ENCODE results near the gene COMMD2. TPM values are rescaled to one million over a fixed set of nuclear protein-coding genes. Genes with fewer than 3 reads are reported as not detected.

COMMD2 gene
- total and polyA plus RNA-seq, 7 donors, result 10.2 to 27.5 (median 17.1) TPM

DNA sequence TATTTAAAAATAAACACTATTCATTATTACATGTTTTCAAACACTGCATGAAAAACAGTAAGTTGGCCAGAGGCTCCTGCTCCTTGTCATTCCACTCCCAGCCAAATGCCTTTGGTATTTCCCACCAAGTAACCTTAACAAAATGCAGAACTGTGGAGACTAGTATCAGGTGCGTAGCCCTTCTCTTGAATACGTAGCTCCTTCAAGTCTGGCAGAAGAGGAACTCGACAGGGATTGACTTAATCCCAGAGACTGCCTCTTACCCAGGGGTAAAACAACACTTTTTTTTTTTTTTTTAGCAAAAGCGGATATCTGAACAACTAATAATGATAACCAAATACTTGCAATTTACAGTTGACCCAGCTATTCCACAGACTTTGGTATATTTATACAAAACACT lies 738 bp downstream of the COMMD2 start:
- intact Hi-C loops (cut with DNase I), result loop anchor here (5.0 kb wide), 1 partner anchor 61 kb away; the partner anchor contains the start of gene RNF13
- no peaks in the 10 kb centered on the region for H3K9me3 ChIP-seq
- peak overlapping the region; percentile 81 to 89 (median 84) for H3K27ac ChIP-seq
- peaks cover 0 to 17% (median 11%) of the 10 kb centered on the region in 4 donors for H3K4me1 ChIP-seq
- H3K36me3 ChIP-seq, result peaks cover 0 to 38% (median 9%) of the 10 kb centered on the region in 4 donors
- WGBS, 2 donors, result 19% methylated on average over 4 of the region's 4 CpGs
- DNase-seq, result no peak
- peak overlapping the region; percentile 76 to 85 (median 81) for H3K4me3 ChIP-seq
- TF ChIP-seq EP300 (IDR thresholded peaks at IDR 0.05) (no peak), POLR2AphosphoS5 (IDR thresholded peaks at IDR 0.05) (no peak), POLR2A (IDR thresholded peaks at IDR 0.05) (no peak)
- TF ChIP-seq, protein P1, sequence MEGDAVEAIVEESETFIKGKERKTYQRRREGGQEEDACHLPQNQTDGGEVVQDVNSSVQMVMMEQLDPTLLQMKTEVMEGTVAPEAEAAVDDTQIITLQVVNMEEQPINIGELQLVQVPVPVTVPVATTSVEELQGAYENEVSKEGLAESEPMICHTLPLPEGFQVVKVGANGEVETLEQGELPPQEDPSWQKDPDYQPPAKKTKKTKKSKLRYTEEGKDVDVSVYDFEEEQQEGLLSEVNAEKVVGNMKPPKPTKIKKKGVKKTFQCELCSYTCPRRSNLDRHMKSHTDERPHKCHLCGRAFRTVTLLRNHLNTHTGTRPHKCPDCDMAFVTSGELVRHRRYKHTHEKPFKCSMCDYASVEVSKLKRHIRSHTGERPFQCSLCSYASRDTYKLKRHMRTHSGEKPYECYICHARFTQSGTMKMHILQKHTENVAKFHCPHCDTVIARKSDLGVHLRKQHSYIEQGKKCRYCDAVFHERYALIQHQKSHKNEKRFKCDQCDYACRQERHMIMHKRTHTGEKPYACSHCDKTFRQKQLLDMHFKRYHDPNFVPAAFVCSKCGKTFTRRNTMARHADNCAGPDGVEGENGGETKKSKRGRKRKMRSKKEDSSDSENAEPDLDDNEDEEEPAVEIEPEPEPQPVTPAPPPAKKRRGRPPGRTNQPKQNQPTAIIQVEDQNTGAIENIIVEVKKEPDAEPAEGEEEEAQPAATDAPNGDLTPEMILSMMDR (IDR thresholded peaks at IDR 0.05), result no peak
- no peaks in the 10 kb centered on the region for H3K27me3 ChIP-seq

DNA sequence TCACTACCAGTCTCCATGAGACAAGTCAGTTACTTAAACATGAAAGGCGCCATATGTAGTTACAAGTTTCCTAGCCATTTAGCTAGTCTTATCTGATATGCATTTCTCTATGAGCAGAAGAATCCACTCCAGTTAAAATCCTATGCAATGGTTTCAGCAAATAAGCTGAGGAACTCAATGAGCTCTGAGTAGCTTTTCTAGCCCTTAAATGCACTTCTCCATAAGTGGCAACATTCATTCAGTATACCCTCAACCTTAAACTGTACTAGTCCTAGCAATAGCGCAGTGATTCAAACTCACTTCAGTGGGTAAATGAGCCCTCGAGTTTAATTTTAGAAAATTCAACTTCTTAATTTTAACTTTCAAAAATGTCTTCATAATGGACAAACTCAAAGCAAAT lies 7.7 kb downstream of the COMMD2 start:
- H3K27me3 ChIP-seq, result no peaks in the 10 kb centered on the region
- peaks cover 0 to 4% (median 0%) of the 10 kb centered on the region in 4 donors for H3K4me1 ChIP-seq
- 97% methylated on average over 3 of the region's 3 CpGs for WGBS, 2 donors
- H3K36me3 ChIP-seq, result peaks cover 0 to 94% (median 23%) of the 10 kb centered on the region in 4 donors
- TF ChIP-seq EP300 (IDR thresholded peaks at IDR 0.05), result no peak
- TF ChIP-seq, protein P1 (IDR thresholded peaks at IDR 0.05), result no peak
- no peak for TF ChIP-seq POLR2AphosphoS5 (IDR thresholded peaks at IDR 0.05)
- no peak for TF ChIP-seq POLR2A (IDR thresholded peaks at IDR 0.05)
- no peak overlapping the region for H3K4me3 ChIP-seq
- DNase-seq, result no peak
- intact Hi-C loops (cut with DNase I), result no loop called here
- H3K9me3 ChIP-seq, result no peaks in the 10 kb centered on the region
- no peak overlapping the region for H3K27ac ChIP-seq

DNA sequence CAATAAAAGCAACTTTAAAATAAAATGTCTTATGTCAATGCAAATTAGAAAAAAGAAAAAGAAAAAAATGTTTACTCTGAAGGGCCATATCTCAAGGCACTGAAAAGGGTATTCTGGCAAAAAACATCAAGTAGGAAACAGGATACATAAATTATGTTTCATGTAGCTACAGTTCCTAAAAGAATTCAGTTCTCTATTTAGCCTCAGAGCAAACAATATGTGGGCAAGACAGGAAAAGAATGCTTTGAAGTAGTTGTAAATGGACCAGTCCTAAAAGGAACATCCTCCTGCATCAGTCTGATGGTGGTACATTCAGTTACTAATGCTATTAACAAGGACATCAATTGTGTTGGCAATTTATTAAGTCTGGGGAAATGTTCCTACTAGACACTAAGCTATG lies 8.1 kb downstream of the COMMD2 start:
- TF ChIP-seq POLR2AphosphoS5 (IDR thresholded peaks at IDR 0.05) (no peak), EP300 (IDR thresholded peaks at IDR 0.05) (no peak), POLR2A (IDR thresholded peaks at IDR 0.05) (no peak)
- TF ChIP-seq, protein P1 (IDR thresholded peaks at IDR 0.05), result no peak
- intact Hi-C loops (cut with DNase I), result no loop called here
- H3K36me3 ChIP-seq, result peaks cover 0 to 93% (median 22%) of the 10 kb centered on the region in 4 donors

DNA sequence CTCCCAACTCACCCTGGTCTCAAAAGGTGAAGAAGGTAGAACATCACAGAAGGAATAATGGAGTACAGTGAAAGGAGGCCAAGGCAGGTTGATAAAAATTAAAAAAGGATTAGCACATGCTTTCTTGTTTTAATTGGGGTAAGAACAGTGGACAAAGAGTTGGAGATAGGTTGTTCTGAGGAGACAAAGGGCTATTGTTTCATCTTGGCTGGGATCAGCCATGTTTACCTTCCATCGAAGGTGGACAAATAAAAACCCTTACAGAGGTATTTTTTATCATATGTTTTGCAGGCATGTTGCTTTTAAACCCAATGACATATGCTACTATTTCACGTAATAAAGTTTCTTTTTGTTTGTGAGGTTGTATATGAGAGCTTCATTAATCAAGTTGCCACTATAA lies 12.9 kb downstream of the COMMD2 start:
- no peak for TF ChIP-seq POLR2AphosphoS5 (IDR thresholded peaks at IDR 0.05)
- no peak for TF ChIP-seq EP300 (IDR thresholded peaks at IDR 0.05)
- TF ChIP-seq POLR2A (IDR thresholded peaks at IDR 0.05), result no peak
- TF ChIP-seq, protein P1 (IDR thresholded peaks at IDR 0.05), result no peak
- peaks cover 0 to 57% (median 12%) of the 10 kb centered on the region in 4 donors for H3K36me3 ChIP-seq
- 20 to 68% methylated on average over 2 of the region's 2 CpGs for WGBS, 2 donors
- no peaks in the 10 kb centered on the region for H3K27me3 ChIP-seq
- peaks cover 0 to 4% (median 0%) of the 10 kb centered on the region in 4 donors for H3K4me1 ChIP-seq
- intact Hi-C loops (cut with DNase I), result no loop called here
- H3K4me3 ChIP-seq, result no peak overlapping the region
- no peak for DNase-seq
- H3K9me3 ChIP-seq, result no peaks in the 10 kb centered on the region
- no peak overlapping the region for H3K27ac ChIP-seq

More for the DNA sequence above, 8.1 kb downstream of the COMMD2 start:
- Histone ChIP-seq H3K27ac (no peak overlapping the region), H3K4me3 (no peak overlapping the region), H3K27me3 (no peaks in the 10 kb centered on the region), H3K9me3 (no peaks in the 10 kb centered on the region), H3K4me1 (peaks cover 0 to 4% (median 0%) of the 10 kb centered on the region in 4 donors)
- DNase-seq, result no peak

DNA sequence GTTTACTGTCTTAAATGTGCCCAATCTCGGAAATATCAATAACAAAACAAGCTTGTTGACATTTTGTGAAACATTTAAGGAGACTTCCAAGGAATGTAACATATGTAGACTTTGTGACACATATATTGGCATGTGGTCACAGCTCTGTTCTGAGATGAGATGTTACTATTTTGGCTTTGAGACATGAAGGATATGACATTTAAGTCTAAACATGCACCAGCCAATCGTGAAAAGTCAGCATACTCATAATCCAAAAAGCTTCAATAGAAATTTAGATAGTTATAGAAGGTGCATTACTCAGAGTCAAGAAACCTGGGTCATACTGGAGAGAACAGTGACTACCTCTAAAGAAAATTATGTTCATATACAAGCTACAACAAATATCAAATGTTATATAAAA lies 13.4 kb downstream of the COMMD2 start:
- H3K4me1 ChIP-seq, result peaks cover 0 to 4% (median 0%) of the 10 kb centered on the region in 4 donors
- H3K27me3 ChIP-seq, result no peaks in the 10 kb centered on the region
- TF ChIP-seq, protein P1 (IDR thresholded peaks at IDR 0.05), result no peak
- TF ChIP-seq POLR2A (IDR thresholded peaks at IDR 0.05) (no peak), POLR2AphosphoS5 (IDR thresholded peaks at IDR 0.05) (no peak), EP300 (IDR thresholded peaks at IDR 0.05) (no peak)
- intact Hi-C loops (cut with DNase I), result no loop called here
- WGBS, 2 donors, result 82 to 84% methylated on average over 2 of the region's 2 CpGs
- H3K27ac ChIP-seq, result no peak overlapping the region
- H3K4me3 ChIP-seq, result no peak overlapping the region
- no peak for DNase-seq
- peaks cover 0 to 53% (median 10%) of the 10 kb centered on the region in 4 donors for H3K36me3 ChIP-seq
- H3K9me3 ChIP-seq, result no peaks in the 10 kb centered on the region
